PC-9 (cell line): ENCODE results near the gene ATP2B2. TPM values are rescaled to one million over a fixed set of nuclear protein-coding genes. Genes with fewer than 3 reads are reported as not detected.

Experiments
- BruUV-seq: library from RNA; stranded (reverse); fragments of 400-500 nt; replicated peaks from 2 replicates; lab custom pipeline; 2021; lab: Mats Ljungman, UMichigan
- CTCF ChIA-PET: fragments of 300-600 bp; sonication (Branson Sonifier 250); formaldehyde crosslinking; loops from one replicate; lab custom pipeline; 2022; ENCODE audit warnings: antibody characterized with exemption; lab: Charles Lee
- POLR2A ChIA-PET: fragments of 300-600 bp; sonication (Branson Sonifier 250); formaldehyde crosslinking; loops from one replicate; lab custom pipeline; 2022; ENCODE audit warnings: antibody characterized with exemption; ENCODE audit not compliant: unreplicated experiment; lab: Charles Lee
- DNase-seq, 2 experiments: peaks; one replicate each; pipeline versions ENCODE4 v3.0.0 to v3.0.0-alpha.2; 2015 to 2022; ENCODE audit warnings: mixed read lengths in 1 of 2
- H2AFZ ChIP-seq: fragments of 200-600 bp; sonication (generic); 2 replicates; pipeline ENCODE4 v1.8.1; 2017; ENCODE audit warnings: antibody characterized with exemption
- H3F3A ChIP-seq: fragments of 200-600 bp; sonication (generic); 2 replicates; pipeline ENCODE4 v1.8.1; 2017; ENCODE audit warnings: antibody characterized with exemption, mild to moderate bottlenecking, low read depth; ENCODE audit not compliant: insufficient read depth
- H3K27ac ChIP-seq: fragments of 200-600 bp; sonication (generic); 2 replicates; pipeline ENCODE4 v1.6.1; 2016; ENCODE audit warnings: mixed run types
- H3K27me3 ChIP-seq: fragments of 200-600 bp; sonication (generic); 2 replicates; pipeline ENCODE4 v1.6.1; 2016; ENCODE audit warnings: low read depth, mixed run types; ENCODE audit not compliant: insufficient read depth
- H3K36me3 ChIP-seq: fragments of 200-600 bp; sonication (generic); 2 replicates; pipeline ENCODE4 v1.6.1; 2016; ENCODE audit warnings: low read depth, mixed run types
- H3K4me1 ChIP-seq: fragments of 200-600 bp; sonication (generic); replicated peaks from 2 replicates; pipeline ENCODE4 v1.6.1; 2016; ENCODE audit warnings: mixed run types; ENCODE audit not compliant: insufficient read depth
- H3K4me2 ChIP-seq: fragments of 200-600 bp; sonication (generic); 2 replicates; pipeline ENCODE4 v1.6.1; 2017; ENCODE audit warnings: mixed run types
- H3K4me3 ChIP-seq: fragments of 200-600 bp; sonication (generic); 2 replicates; pipeline ENCODE4 v1.6.1; 2016; ENCODE audit warnings: mixed run types
- H3K79me2 ChIP-seq: fragments of 200-600 bp; sonication (generic); 2 replicates; pipeline ENCODE4 v1.6.1; 2017; ENCODE audit warnings: low read depth, mixed run types
- H3K9me2 ChIP-seq: fragments of 200-600 bp; sonication (generic); 2 replicates; pipeline ENCODE4 v1.8.1; 2017; ENCODE audit warnings: mild to moderate bottlenecking; ENCODE audit not compliant: insufficient read depth
- H3K9me3 ChIP-seq: fragments of 200-600 bp; sonication (generic); 2 replicates; pipeline ENCODE4 v1.8.1; 2016; ENCODE audit warnings: low read depth; ENCODE audit not compliant: insufficient read depth
- H4K20me1 ChIP-seq: fragments of 200-600 bp; sonication (generic); 2 replicates; pipeline ENCODE4 v1.8.1; 2017; ENCODE audit not compliant: insufficient read depth
- EZH2 ChIP-seq: fragments of 200-600 bp; sonication (generic); IDR thresholded peaks from 2 replicates; pipeline ENCODE4 v1.8.0; 2017; ENCODE audit warnings: antibody characterized with exemption, low read depth
- intact Hi-C: fragments of 100-400 bp; cut with micrococcal nuclease; formaldehyde crosslinking; loops from one replicate; pipeline ENCODE4 v1.10.0; 2022; ENCODE audit not compliant: unreplicated experiment
- total RNA-seq: library from RNA; stranded (reverse); gene quantifications from 2 replicates; pipeline ENCODE4 v1.2.3, GENCODE V29; 2021
- TF ChIP-seq, protein P1 (sequence below): fragments of 200-600 bp; sonication (generic); conservative IDR thresholded peaks from 2 replicates; pipeline ENCODE4 v1.6.1; 2017; ENCODE audit warnings: mixed run types, antibody characterized with exemption, mild to moderate bottlenecking, moderate library complexity

The ATP2B2 gene
- total RNA-seq, 1 experiment from 2014 or later, result not detected

DNA sequence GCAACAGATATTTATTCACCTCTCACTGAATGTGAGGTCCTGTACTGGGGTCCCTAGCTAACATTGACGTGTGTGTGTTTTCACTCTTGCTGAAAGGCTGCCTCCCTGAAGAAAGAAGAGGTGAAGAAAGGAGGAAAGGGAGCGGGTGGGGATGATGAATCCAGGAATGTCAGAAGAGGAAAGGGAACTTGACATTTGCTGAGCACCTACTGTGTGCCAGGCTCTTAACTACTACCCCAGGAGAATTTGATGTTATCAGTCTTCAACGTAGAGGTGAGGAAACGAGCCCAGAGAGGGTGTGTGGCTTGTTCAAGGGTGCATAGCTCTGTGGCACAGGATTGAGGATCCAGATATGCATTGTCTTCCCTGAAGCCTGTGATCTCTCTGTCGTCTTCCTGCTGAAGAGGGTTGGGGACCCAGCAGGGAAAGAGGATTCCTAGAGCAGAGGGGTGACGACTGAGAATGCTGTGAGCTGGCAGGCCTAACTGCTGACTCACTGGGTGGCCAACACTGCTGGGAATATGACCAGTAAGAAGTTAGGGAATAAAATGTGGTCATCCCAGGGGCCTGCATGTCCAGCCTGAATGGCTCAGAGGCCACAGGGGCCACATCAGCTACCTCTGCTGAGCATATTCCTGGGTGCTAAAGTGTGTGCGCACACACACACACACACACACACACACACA, 6.6 kb upstream of the ATP2B2 start:
- no peak overlapping the region for H2AFZ ChIP-seq
- no peaks in the 10 kb centered on the region for H3F3A ChIP-seq
- H3K27me3 ChIP-seq, result peaks cover 89% of the 10 kb centered on the region
- H3K79me2 ChIP-seq, result no peaks in the 10 kb centered on the region
- H3K27ac ChIP-seq, result no peak overlapping the region
- TF ChIP-seq, protein P1, sequence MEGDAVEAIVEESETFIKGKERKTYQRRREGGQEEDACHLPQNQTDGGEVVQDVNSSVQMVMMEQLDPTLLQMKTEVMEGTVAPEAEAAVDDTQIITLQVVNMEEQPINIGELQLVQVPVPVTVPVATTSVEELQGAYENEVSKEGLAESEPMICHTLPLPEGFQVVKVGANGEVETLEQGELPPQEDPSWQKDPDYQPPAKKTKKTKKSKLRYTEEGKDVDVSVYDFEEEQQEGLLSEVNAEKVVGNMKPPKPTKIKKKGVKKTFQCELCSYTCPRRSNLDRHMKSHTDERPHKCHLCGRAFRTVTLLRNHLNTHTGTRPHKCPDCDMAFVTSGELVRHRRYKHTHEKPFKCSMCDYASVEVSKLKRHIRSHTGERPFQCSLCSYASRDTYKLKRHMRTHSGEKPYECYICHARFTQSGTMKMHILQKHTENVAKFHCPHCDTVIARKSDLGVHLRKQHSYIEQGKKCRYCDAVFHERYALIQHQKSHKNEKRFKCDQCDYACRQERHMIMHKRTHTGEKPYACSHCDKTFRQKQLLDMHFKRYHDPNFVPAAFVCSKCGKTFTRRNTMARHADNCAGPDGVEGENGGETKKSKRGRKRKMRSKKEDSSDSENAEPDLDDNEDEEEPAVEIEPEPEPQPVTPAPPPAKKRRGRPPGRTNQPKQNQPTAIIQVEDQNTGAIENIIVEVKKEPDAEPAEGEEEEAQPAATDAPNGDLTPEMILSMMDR, result no peak
- TF ChIP-seq EZH2, result no peak
- intact Hi-C loops, result no loop called here
- H3K4me3 ChIP-seq, result no peak overlapping the region
- no peak overlapping the region for H3K4me2 ChIP-seq
- BruUV-seq, result no TSS peak
- H3K4me1 ChIP-seq, result no peaks in the 10 kb centered on the region
- DNase-seq, result no peak
- ChIA-PET CTCF (no interaction called here), POLR2A (no interaction called here)
- no peaks in the 10 kb centered on the region for H3K9me2 ChIP-seq
- no peaks in the 10 kb centered on the region for H4K20me1 ChIP-seq
- no peaks in the 10 kb centered on the region for H3K9me3 ChIP-seq
- no peaks in the 10 kb centered on the region for H3K36me3 ChIP-seq

DNA sequence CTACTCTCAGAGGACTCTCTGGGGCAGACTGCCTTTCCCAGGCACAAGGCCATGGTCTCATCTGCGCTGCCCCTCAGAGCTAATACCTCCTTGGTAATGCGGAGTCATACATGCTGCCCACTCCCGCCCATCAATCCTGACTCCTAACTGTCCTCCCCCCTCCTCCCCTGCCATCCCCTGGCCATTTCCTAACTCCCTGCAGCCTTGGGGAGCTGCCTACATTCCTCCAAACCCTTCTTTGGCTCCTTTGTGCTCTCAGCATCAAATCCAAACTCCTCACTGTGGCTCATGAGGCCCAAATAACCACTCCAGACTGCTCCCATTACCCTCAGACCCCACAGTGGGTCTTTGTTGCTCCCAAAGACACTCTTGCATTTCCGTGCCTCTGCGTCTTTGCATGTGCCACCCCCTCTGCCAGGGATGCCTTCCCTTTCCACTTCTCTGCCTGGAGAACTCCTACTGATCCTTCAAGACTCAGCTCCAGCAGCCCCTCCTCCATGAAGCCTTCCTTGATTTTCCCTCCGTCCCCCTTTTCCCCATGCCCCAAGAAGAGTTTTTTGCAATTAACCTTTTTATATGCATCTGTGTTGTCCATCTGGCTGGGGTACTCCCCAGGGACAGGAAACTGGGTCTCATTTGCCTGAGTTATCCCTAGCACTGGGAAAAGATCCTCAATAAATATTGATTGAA, 5.5 kb upstream of the ATP2B2 start:
- CTCF ChIA-PET, result no interaction called here
- no peak overlapping the region for H3K4me3 ChIP-seq
- intact Hi-C loops, result no loop called here
- BruUV-seq, result no TSS peak
- no peaks in the 10 kb centered on the region for H3K36me3 ChIP-seq
- H3K4me2 ChIP-seq, result no peak overlapping the region
- no peak for DNase-seq
- no peaks in the 10 kb centered on the region for H3K9me2 ChIP-seq
- H3F3A ChIP-seq, result no peaks in the 10 kb centered on the region
- POLR2A ChIA-PET, result no interaction called here
- no peaks in the 10 kb centered on the region for H3K9me3 ChIP-seq
- H3K79me2 ChIP-seq, result no peaks in the 10 kb centered on the region
- H2AFZ ChIP-seq, result no peak overlapping the region
- H3K27me3 ChIP-seq, result peaks cover 89% of the 10 kb centered on the region
- TF ChIP-seq, protein P1, result no peak
- no peak for TF ChIP-seq EZH2
- H3K4me1 ChIP-seq, result no peaks in the 10 kb centered on the region
- H4K20me1 ChIP-seq, result no peaks in the 10 kb centered on the region
- H3K27ac ChIP-seq, result no peak overlapping the region

DNA sequence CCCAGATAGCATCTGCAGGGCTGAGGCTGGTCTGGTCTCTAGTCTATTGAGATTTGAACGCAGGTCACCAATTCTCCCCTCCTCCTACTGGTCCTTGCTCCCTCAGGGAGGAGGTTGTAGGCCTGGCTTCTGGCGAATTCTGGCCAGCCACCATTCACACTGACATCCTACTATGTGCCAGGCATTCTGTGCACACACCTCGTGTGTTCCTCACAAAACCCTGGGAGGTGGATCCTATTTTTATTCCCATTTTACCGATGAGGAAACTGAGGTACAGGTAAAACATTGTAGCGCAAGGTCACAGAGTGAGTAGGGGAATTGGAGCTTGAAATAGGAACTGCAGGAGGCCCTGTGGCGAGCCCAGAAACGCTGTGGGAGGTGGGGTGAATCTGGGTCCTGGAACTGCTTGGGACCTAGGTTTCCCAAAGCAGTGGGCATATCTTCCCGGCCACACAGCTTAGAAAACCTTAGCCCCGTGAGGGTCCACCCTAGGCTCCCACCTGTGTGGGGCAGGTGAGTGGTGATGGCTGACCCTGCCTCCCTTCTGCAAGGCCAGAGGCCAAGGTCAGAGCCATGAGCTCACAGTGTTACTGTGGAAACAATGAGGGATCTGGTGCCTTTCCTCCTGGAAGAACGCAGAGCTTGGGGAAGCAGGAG, 4.8 kb upstream of the ATP2B2 start:
- H3K36me3 ChIP-seq, result no peaks in the 10 kb centered on the region
- POLR2A ChIA-PET, result no interaction called here
- no peaks in the 10 kb centered on the region for H4K20me1 ChIP-seq
- no peak overlapping the region for H3K4me2 ChIP-seq
- no peaks in the 10 kb centered on the region for H3F3A ChIP-seq
- no peaks in the 10 kb centered on the region for H3K79me2 ChIP-seq
- H3K4me1 ChIP-seq, result no peaks in the 10 kb centered on the region
- intact Hi-C loops, result no loop called here
- H2AFZ ChIP-seq, result no peak overlapping the region
- H3K27ac ChIP-seq, result no peak overlapping the region
- CTCF ChIA-PET, result no interaction called here
- no peak overlapping the region for H3K4me3 ChIP-seq
- TF ChIP-seq, protein P1, result no peak
- no peak for TF ChIP-seq EZH2
- H3K27me3 ChIP-seq, result peaks cover 87% of the 10 kb centered on the region
- DNase-seq, result no peak
- BruUV-seq, result no TSS peak
- no peaks in the 10 kb centered on the region for H3K9me2 ChIP-seq
- no peaks in the 10 kb centered on the region for H3K9me3 ChIP-seq
